Uterus (tissue), 4 donors: ENCODE data around the gene C16orf95. TPM values are rescaled to one million over a fixed set of nuclear protein-coding genes. Genes with fewer than 3 reads are reported as not detected.

Experiments
- DNase-seq, 2 donors: peaks; one replicate each; pipeline ENCODE4 v3.0.0-alpha.2; 2019 to 2020
- H3K27ac ChIP-seq, 2 donors: fragments of 200-600 bp; sonication (generic); 1 replicate in 1 of 2; 2 replicates in 1 of 2; pipeline ENCODE4 v1.5.1; 2016 to 2018
- H3K27me3 ChIP-seq, 2 donors: fragments of 200-600 bp; sonication (generic); one replicate each; pipeline ENCODE4 v1.5.1; 2018 to 2019; ENCODE audit warnings: control low read depth in 1 of 2
- H3K36me3 ChIP-seq, 2 donors: fragments of 200-600 bp; sonication (generic); one replicate each; pipeline ENCODE4 v1.5.1; 2019; ENCODE audit warnings: control low read depth in 1 of 2
- H3K4me1 ChIP-seq, 2 donors: fragments of 200-600 bp; sonication (generic); one replicate each; pipeline ENCODE4 v1.5.1; 2018 to 2019; ENCODE audit warnings: control low read depth in 1 of 2
- H3K4me3 ChIP-seq, 2 donors: fragments of 200-600 bp; sonication (generic); 1 replicate in 1 of 2; 2 replicates in 1 of 2; pipeline ENCODE4 v1.5.1; 2018 to 2019; ENCODE audit warnings: mild to moderate bottlenecking in 1 of 2
- H3K9me3 ChIP-seq, 2 donors: fragments of 200-600 bp; sonication (generic); one replicate each; pipeline ENCODE4 v1.5.1; 2019; ENCODE audit warnings: control low read depth in 1 of 2
- POLR2A ChIP-seq, 2 donors: fragments of 450-650 bp; IDR thresholded peaks; one replicate each; pipeline ENCODE4 v1.6.1; 2016; ENCODE audit warnings: antibody characterized with exemption in 2 of 2, mild to moderate bottlenecking in 1 of 2, moderate library complexity in 1 of 2
- intact Hi-C: fragments of 100-400 bp; cut with DNase I; formaldehyde crosslinking; loops from one replicate; pipeline ENCODE4 v1.15.1; 2023; ENCODE audit warnings: low total_unique reads
- total RNA-seq, 4 donors: library from RNA; depleted of rRNA in 3 of 4; stranded (reverse); fragments of >200 nt in 3 of 4; gene quantifications; one replicate each; pipeline versions ENCODE4 v1.1.0 to v1.2.4, GENCODE V29; 2014 to 2023
- TF ChIP-seq, protein P1 (sequence below), 4 experiments: fragments of 200-600 bp in 2 of 4; fragments of 450-650 bp in 2 of 4; sonication (generic) in 2 of 4; IDR thresholded peaks; one replicate each; pipeline ENCODE4 v1.5.1; 2016 to 2019; ENCODE audit warnings: antibody characterized with exemption in 4 of 4, mild to moderate bottlenecking in 2 of 4, moderate library complexity in 1 of 4
- donor health status: DM: yes; HTN: yes; CAD: no.

C16orf95 gene
- total RNA-seq, 4 donors from 2014 or later = 3.2 to 4.2 TPM; not detected in 2

DNA sequence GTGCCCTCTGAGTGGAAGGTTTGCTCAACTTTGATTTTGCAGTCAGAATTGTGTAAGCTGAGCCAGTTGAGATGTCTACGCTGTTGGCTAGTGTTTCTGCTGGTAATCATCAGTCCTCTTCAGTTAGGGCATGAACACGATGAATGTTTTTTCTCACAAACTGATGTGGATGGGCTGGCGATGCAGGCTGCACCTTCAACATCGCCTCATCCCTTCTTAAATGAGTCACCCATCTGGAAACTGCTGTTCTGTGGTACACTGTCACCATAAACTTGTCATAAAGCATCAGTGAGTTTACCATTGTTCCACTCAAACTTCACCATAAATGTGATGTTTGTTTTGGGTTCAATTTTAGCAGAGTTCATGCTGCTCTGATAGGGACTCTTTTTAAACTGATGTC is 8.4 kb downstream of the C16orf95 start:
- H3K27me3 ChIP-seq = no peaks in the 10 kb centered on the region
- H3K36me3 ChIP-seq = no peaks in the 10 kb centered on the region
- no peaks in the 10 kb centered on the region for H3K9me3 ChIP-seq
- no peaks in the 10 kb centered on the region for H3K4me1 ChIP-seq
- no peak for TF ChIP-seq POLR2A (IDR thresholded peaks at IDR 0.05)
- TF ChIP-seq, protein P1, sequence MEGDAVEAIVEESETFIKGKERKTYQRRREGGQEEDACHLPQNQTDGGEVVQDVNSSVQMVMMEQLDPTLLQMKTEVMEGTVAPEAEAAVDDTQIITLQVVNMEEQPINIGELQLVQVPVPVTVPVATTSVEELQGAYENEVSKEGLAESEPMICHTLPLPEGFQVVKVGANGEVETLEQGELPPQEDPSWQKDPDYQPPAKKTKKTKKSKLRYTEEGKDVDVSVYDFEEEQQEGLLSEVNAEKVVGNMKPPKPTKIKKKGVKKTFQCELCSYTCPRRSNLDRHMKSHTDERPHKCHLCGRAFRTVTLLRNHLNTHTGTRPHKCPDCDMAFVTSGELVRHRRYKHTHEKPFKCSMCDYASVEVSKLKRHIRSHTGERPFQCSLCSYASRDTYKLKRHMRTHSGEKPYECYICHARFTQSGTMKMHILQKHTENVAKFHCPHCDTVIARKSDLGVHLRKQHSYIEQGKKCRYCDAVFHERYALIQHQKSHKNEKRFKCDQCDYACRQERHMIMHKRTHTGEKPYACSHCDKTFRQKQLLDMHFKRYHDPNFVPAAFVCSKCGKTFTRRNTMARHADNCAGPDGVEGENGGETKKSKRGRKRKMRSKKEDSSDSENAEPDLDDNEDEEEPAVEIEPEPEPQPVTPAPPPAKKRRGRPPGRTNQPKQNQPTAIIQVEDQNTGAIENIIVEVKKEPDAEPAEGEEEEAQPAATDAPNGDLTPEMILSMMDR (IDR thresholded peaks at IDR 0.05) = no peak
- intact Hi-C loops = no loop called here
- H3K4me3 ChIP-seq = no peak overlapping the region
- H3K27ac ChIP-seq = no peak overlapping the region
- no peak for DNase-seq

DNA sequence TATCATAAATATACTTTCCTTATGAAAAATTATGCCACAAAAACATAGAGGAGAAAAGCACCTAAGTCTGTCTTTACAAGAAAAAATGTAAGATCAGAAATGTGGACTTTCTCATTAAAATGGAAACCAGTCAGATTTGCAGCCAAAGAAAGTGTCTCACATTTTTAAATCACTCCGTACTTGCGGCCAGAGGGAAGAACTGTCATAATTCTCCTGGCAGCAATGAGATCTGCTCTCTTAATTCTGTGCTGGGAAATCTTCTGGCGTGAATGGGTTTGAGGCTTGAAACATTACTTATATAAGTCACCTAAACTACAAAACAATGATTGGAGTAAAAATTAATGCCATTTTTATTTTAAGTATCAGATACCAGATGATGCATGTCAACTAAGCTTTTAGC is 10.7 kb downstream of the C16orf95 start:
- Histone ChIP-seq H3K36me3 (no peaks in the 10 kb centered on the region), H3K27me3 (no peaks in the 10 kb centered on the region), H3K27ac (no peak overlapping the region), H3K4me3 (no peak overlapping the region), H3K4me1 (no peaks in the 10 kb centered on the region), H3K9me3 (no peaks in the 10 kb centered on the region)
- TF ChIP-seq POLR2A (IDR thresholded peaks at IDR 0.05) = no peak
- TF ChIP-seq, protein P1 (IDR thresholded peaks at IDR 0.05) = no peak
- DNase-seq = no peak
- intact Hi-C loops = no loop called here

DNA sequence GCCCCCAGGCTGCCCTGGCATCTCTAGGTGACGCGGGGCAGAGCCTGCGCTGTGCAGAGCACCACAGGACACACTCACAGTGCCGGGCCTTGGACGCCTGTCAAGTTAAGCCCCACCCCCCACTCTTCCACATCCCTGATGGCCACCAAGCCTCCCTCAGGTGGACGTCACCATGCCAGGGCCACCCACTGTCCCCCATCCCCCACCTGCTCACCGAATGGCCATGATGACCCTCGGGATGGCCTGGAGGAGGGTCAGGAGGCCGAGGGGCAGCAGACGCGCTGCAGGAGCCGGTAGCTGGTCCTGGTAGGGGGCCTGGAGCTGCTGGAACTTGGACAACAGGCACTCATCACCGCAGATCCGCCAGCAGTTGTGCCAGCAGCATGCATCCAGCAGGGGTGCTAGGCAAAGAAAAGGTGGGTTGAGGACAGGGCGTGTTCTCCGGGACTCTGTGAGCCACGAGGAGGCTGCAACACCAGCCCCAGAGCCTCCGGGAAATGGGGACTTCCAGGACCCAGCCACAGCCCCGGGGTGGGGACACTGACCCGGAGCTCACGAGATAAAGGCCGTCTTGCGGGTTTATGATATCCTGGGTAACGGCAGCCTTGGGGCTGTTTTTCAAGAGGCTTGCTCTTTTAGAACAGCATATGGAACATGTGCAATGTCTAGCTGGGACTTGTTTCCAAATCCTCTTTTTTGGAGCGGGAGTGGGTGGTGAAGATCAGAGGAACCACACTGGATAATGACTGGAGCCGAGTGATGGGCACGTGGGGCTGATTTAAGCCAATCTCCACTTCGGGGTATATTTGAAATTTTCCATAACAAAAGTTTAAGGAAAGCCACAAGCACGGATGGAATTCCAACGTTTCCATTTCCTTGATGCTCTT is 11.4 kb downstream of the C16orf95 start:
- DNase-seq = no peak
- Histone ChIP-seq H3K4me1 (no peaks in the 10 kb centered on the region), H3K27me3 (no peaks in the 10 kb centered on the region), H3K4me3 (no peak overlapping the region), H3K9me3 (no peaks in the 10 kb centered on the region), H3K27ac (no peak overlapping the region), H3K36me3 (no peaks in the 10 kb centered on the region)
- intact Hi-C loops = no loop called here
- no peak for TF ChIP-seq POLR2A (IDR thresholded peaks at IDR 0.05)
- TF ChIP-seq, protein P1 (IDR thresholded peaks at IDR 0.05) = no peak

DNA sequence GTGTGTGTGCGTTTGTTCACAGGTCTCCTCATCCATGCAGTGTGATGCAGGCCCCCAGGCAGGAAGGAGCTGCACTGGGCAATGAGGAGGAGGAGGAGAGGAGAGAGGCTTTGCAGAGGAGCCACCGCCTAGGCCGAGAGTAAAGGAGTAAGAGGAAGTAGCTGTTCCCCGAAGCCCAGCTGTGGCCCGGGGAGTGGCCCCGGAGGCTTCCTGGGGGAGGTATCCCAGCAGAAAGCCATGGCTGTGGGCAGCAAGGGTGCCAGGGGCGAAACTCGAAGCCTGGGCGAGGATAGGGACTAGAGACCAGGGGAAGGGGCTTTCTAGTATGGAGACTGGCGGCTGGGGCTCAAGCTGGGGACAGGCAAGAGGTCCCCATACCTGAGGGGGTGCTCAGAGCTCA is 12.2 kb downstream of the C16orf95 start:
- H3K9me3 ChIP-seq = no peaks in the 10 kb centered on the region
- DNase-seq = no peak
- H3K36me3 ChIP-seq = no peaks in the 10 kb centered on the region
- no peak overlapping the region for H3K4me3 ChIP-seq
- H3K27me3 ChIP-seq = no peaks in the 10 kb centered on the region
- TF ChIP-seq, protein P1 (IDR thresholded peaks at IDR 0.05) = no peak
- no peak for TF ChIP-seq POLR2A (IDR thresholded peaks at IDR 0.05)
- intact Hi-C loops = no loop called here
- H3K4me1 ChIP-seq = no peaks in the 10 kb centered on the region
- no peak overlapping the region for H3K27ac ChIP-seq

DNA sequence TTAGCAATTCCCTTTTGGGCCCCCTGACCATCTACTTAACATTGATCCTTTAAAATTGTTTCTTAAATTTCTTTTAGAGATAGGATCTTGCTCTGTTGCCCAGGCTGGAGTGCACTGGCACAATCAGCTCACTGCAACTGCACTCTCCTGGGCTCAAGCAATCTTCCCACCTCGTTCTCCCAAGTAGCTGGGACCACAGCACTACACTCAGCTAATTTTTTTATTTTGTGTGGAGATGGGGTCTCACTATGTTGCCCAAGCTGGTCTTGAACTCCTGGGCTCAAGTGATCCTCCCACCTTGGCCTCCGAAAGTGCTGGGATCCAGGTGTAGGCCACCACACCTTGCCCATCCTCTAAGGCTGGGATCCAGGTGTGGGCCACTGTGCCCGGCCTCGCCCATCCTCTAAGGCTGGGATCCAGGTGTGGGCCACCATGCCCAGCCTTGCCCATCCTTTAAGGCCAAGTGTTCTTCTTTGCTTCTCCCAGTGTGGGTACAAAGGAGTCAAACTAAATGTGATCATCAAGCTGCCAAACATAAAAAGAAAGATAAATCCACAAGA is 13.2 kb downstream of the C16orf95 start:
- intact Hi-C loops = no loop called here
- H3K36me3 ChIP-seq = no peaks in the 10 kb centered on the region
- no peak for DNase-seq
- H3K9me3 ChIP-seq = no peaks in the 10 kb centered on the region
- no peak for TF ChIP-seq POLR2A (IDR thresholded peaks at IDR 0.05)
- TF ChIP-seq, protein P1 (IDR thresholded peaks at IDR 0.05) = no peak
- no peak overlapping the region for H3K4me3 ChIP-seq
- no peaks in the 10 kb centered on the region for H3K4me1 ChIP-seq
- H3K27me3 ChIP-seq = no peaks in the 10 kb centered on the region
- no peak overlapping the region for H3K27ac ChIP-seq
